NCI-H1694 treated with DMSO at 0.1 percent for 48 hours (cell line): ENCODE data around the gene CADPS.

Experiments
- DNase-seq: peaks from one replicate; lab custom pipeline; 2025; lab: John Stamatoyannopoulos, UW

The CADPS gene

DNA sequence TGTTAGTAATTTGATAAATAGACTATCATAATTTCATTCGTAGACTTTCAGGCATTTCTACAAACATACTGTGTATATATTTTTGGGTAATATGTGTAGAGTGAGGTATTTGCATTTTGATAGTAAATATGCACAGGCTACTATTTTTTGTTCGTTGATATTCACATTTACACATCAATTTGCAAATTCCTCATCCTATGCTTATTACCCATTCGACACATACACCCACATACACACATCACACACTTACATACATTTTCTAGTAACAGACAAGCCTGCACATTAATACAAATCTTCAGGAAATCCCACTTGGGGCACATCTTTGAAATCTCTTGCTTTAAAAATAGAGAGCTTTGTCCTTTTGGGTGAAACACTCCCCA, 373.9 kb downstream of the CADPS start:
- no peak for DNase-seq

DNA sequence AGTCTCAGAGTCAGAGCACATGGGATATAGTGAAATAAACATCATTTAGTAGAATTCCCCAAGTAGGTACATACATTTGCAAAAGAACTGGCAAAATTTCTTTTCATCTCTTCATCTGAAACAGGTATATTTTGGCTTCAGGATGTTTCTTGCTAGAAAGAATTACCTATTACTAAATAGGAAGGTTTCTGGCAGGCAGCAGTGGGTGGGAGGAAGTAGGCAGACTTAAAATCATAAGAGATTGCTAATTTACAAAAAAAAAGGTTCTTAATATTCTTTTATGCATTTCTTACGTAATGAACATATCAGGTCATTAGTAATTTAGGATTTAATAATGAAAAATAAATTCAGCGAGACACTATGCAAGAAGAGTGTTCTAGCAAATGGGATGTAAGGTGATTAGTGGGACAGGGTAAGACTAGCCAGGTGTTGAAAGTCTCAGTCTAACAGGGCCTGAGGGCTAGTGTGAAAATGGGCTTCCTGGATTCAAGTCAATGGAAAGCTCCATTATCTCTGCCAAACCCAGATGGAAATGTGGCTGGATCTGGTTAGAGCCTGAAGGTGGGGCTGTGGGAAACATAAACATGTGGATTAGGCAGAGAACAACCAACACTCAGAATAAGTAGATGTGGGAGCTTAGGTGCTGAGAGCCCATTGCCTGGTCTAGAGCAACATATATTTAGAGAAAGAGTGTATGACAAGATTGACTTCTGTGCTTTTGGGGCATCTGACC, 374.5 kb downstream of the CADPS start:
- no peak for DNase-seq

DNA sequence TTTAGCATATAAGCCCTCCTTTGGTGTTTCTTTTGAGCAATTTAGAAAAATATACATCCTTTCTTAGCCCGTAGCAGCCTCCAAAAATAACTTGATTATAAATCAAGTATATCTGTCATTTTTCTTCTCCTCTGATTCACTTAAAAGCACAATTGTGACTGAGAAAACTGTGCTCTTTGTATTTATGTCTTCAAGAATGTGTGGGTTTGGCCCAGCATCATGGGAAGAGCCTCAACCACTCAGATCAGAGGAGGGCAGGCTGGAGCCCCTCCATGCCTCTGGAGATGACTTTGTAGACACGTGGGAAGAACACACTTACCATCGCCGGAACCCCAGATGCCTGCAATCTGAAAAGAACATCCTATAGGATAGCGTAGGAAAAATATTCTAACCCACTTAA, 378.1 kb downstream of the CADPS start:
- no peak for DNase-seq

DNA sequence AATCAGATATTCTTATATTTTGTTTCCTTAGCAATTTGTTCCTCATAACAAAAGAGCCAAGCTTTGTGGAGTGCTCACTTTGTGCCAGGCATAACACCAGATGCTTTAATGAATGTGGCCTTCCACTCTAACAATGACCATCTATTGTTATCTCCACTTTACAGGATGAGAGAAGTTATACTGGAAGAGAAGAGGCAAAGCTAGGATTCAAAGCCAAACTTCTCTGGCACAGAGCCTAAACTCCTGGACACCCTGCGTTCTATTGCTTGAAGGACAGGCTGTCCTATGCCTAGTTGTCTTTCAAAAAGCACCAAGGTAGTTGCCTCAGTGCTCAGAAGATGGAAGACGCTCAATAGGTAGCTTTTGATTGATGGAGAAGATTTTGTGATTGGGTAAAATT, 378.7 kb downstream of the CADPS start:
- no peak for DNase-seq

DNA sequence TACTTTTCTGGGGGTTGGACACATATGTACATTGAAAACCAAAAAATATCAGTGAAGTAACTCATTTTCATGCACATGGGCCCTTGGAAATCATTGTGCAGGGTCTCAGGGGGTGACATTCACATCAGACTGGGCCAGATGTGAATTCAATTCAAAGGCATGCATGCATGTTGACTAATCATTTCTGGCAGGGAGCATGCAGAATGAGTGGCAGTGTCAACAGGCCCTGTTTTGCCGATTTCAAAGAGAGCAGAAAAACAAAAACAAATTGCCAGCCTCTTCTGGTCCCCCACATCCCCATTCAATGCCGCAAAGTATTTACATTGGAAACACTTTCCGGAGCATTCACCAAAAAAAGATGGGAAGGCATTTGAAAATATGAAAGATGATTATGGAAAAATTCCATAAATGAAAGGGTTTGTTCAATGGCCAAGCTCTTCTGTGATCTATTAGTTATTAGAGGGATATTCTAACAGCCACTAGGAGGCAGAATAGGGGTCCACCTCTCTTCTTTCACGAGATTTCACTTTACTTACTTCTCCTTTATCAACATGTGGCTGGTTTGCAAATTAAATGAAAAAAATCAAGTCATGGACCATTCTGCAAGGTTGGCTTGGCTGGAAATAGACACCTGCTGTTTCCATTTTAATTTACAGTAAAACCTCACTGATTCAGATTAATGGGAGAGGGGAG, 382.0 kb downstream of the CADPS start:
- peak; percentile 24 for DNase-seq

DNA sequence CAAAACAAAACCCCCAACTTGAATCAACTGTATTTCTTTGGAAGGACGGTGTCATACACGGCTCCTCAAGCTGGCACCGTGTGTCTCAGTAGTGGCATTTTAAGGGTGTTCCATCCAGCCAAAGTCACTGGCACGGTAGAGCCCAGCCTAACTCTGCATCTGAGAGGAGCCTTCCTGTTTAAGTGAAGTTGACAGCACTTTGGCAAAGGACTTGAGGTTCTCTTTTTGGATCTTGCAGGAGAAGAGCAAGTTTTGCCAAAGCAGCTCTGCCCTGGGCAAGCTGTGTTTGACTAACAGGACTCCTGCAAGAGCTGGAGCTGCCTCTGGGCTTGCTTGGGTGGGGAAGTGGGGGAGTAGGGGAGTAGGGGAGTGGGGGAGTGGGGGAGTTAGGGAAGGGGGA, 392.3 kb downstream of the CADPS start:
- no peak for DNase-seq

DNA sequence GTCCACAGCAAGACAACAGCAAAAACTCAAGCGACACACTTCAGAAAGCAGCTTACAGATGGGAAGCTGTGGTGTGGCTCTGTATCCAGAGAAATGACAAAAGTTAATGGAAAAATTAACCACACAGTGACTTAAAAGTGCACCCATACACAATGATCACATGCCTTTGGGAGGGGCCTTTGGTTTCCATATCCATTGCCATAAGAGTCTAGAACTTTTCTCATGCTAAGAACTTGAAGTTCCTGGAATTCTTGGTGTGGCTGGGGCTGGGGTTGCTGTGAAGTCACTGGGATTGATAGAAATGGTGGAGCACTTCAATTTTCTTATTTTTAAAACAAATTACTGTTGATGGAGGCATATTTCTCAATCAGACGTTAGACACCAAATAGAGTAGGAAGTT, 393.3 kb downstream of the CADPS start:
- DNase-seq, result no peak

DNA sequence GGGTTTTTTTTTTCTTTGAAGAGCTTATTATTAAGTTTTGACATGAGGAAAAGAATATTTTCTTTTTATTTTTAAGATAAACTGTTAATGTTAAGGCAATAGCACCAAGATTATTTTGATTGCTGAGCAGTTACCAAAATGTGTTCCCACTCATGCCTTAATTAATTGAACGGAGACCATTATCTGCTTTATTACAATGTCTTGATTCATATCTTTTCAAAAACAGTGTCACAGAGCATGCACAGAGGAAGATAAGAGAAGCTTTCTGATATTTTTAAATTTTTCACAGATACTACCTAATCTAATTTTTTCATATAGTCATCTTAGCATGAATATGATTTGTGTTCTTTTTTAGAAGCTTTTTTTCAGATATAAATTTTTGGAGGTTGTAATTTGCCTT, 395.2 kb downstream of the CADPS start:
- DNase-seq, result no peak

DNA sequence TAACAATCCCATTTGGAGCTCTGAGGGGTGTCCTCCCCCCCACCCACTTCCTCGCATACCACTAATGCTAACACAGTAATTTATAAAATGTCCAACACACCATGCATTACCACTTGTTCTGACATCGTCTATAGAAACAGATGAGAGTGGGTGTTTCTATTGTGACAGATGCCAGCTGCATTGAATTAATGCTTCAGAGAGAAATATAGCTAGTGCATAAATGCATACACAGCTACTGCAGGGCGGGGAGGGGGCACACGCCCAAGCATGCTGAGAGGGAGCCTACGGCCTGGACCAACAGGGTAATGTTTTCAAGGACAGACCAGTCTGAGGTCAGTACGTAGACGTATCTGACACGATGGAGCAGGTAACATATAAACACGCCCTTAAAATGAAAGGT, 395.9 kb downstream of the CADPS start:
- DNase-seq, result peak; percentile 42

DNA sequence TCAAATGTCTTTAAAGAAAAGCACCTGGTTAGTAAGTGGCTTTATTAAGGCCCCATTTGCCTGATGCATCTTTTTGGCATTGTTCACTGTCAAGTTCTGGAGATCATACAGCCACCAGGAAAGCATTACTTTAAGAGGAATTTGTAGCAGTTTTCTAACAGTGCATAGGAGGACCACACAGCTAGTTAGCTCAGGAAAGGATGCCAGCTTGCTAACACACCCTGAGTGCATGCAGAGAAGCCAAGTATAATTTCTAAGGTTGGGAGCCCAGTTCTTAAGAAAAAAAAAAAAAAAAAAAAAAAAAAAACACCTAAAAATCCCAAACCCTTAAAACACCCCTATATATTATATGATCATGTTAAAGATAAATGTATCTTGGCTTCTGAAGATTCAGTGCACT, 399.9 kb downstream of the CADPS start:
- no peak for DNase-seq

DNA sequence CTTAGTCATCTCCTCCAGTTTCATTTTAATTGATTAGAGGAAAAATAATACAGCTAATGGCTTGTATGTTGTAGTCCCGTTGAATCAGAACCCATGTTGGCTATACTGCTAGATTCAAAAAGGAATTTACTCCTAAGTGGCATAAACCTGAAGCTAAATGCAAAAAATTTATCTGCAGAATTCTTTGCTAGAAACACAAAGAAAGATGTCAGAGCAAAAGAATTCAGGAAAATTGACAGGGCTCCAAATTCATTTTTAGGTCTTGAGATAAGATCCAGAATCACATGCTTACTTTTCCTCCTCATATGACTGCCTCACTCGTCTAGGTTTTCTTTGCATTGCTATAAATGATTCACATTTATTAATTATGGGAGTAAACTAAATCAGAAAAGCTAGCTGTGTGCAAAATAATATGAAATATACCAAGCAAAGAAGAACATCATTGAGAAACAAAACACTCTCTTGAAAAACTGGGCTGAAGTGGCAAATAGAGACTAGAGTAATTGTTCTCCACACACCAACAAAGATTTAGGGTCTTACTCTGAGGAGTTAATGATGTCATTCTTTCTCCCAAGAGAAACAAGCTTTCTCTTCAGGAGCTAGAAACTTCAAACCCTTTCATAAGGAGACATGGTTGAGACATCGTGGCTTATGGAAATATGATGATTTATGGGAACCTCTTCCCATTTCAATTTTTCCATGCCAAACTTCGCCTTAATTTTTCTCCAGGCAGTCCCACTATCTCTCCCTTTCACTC, 407.1 kb downstream of the CADPS start:
- DNase-seq, result no peak

DNA sequence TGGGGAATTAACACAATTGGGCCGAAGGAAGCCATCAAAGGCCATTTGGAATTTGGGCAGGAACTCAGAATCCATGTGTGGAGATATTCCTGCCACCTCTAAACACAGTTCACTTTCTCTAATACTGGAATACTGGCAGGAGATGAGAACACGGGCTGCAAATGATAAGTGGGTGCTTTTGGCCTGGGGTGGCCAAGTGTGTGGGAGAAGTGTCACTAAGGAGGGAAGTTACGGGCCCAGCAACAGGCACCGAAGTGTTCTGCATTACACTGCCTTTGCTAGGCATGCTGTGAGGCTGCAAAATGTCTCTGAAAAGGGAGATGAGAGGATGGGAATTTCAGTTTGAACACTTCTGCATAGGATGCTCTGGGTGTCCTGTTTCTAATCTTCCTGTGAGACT, 412.4 kb downstream of the CADPS start:
- no peak for DNase-seq

DNA sequence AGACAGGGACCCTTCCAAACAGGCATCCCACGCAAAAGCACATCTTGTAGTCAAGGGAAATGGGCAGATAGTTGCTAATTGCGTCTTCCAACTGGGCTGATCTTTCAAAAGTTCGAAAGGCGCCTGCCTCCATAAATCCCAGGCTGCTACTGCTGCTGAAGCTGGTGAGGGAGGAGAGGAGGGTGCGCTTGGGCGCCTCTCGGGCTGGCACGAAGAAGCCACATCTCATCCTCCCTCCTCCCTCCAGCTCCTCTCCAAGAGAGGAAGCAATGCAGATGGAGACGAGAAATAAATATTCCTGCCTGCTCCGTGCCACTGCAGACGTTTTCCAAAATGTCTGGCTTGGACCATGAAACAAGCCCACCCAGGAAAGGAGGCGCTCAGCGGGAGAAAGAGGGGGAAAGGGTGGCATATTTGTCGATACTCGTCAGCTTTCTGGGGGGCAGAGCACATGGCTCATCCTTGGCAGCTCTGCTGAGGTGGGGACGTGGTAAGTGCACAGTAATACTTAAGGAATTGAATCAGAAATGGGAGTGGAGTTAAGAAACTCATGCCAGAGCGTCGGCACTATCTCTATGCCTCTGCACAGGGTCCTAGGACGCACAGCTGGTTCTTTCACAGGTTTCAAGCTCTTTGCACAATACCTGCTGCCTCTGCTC, 413.0 kb downstream of the CADPS start:
- no peak for DNase-seq

DNA sequence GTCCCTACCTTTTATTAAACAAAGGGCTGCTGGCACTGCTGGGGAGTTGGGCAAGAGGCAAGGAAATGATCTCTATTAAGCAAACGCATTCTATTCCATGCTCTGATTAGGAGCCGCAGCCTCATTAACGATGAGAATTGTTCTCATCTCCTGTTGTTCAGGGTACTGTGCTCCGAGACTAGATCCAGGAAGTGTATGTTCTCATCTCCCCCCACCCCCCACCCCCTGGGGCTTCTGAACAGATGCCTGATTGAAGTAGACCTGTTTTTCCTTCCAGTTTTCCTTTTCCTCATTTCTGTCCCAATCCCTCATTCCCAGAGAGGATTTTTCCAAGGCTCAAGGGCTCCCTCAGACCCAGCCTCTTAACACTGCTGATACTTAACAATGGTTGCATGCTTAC, 420.3 kb downstream of the CADPS start:
- no peak for DNase-seq

DNA sequence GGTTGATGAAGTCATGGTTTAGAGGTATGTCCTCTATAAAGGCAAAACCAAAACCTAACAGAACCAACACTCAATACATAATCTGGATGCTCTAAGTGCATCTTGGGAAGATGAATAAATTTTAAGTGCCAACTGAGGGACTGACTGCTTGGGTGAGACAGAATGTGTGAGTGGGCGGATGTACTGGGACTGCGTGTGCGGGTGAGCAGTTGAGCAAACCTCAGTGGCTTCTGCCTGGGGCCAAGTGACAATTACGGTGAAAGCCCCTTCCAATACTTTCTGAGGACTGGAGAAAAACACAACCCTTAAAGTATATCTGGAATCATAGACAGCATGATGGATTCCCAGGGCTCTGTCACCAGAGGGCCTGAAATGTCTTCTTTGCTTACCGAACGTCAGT, 421.8 kb downstream of the CADPS start:
- no peak for DNase-seq

DNA sequence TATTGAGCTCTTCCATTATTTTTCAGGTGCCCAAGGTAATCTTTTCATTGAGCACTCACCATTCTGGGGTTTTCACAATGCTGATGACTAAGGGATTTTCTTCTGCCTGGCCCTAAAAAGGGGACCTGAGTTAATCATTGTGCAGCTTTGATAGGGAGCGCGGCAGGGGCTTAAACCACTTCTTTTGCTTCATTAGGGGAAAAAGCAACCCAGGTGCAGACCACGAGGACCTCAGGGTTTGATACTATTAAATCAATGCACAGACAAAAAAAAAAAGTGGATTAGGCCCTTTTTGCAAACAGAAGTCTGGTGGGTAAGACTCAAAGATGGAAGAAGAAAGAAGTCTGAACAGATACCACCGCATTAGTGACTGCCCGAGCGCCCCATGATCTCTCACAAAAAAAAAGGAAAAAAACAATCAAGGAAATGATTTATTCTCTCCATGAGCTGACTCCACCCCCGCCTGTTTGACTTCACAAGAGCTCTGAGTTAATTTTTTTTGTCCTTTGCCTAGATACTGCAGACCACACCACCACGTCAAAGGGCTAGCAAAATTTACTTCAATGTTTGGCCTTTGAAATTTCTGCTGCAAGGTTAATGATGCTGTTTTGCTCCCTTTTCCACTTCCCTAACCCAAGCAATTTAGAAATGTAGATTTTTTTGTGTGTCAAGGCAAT, 423.9 kb downstream of the CADPS start:
- DNase-seq, result no peak

DNA sequence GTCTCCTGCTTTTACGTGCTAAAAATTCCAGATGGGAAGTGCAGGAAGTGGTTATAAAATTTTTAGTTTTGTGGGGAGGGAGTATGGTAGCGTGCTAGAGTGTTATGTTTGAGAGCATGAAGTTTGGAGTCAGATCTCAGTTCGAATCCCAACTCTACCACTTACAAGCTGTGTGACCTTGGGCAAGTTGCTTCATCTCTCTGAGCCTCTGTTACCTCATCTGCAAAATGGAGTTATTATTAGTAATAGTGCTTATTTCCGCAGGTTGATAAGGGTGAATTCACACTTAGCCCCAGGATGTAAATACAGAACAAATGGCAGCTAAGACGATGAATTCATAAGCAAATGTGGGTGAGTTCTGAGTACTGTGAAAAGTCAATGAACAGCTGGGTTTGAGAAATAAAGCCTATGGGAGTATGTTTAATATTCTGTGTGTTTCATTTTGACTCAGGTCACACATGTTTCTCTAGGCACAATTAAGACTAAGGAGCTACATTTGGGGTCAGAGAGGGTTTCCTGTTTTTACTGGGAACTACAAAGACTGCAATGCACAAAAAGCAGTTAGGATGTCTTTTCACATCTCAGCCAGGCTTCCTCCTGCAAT, 428.8 kb downstream of the CADPS start:
- no peak for DNase-seq

DNA sequence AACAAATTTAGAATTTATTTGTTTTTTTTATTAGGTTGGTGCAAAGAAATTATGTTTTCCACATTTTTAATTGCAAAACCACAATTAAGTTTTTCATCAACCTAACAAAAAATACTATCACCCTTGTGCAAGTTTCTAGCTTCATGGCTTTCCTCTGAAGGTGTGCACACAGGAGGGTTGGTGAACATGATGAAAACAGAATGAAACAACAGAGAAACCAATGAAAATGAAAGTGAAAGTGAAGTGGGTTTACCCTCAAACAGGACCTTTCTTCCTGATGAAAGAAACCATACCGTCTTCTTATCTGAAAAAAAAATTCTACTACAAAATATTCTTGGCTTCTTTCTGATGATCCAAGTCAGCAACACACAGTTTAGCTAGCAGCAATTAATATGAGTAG, 429.9 kb downstream of the CADPS start:
- no peak for DNase-seq

DNA sequence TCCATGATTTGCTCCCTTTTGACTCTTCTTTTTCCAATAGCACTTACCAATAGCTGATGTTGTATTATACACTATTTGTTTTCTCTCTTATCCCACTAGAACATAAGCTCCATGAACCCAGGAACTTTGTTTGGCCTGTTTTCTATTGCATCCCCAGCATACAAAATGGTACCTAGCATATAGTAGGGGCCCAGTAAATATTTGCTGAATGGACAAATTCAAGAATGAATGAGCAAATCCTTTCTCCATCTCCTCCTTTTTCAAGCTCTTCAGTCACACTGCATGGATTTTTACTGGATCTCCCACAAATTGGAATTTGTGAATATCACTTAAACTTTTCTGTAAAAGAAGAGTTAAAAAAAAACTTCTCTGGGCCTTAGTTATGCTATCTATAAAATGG, 435.2 kb downstream of the CADPS start:
- DNase-seq, result no peak

DNA sequence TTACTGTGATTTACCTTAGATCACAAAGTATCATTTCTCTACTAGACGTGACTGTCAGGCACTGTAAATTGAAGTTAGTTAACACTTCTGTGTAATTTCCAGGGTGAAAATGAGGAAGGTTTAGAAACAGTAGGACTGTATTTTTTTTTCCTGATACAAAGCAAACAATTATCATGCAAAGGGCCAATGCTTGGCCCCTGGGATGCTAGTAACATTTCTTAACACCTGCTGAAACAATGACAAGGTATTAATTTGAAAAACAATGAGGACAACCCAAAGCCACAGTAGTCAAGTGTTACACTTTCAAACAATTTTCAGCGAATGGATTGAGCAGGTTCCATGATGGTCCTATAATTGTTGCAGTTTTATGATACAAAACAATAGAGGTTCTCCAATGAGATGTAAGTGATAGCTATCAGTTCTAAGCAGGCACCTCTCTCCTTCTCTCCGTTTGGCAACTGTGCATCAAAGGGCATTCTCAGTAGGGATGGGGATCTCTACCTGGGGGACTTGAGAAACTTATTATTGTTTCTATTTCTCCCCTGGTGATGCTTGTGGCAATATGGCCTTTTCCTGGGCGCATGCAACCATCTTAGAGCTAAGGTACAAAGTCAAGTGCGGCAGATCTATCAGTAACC, 435.9 kb downstream of the CADPS start:
- DNase-seq, result no peak

DNA sequence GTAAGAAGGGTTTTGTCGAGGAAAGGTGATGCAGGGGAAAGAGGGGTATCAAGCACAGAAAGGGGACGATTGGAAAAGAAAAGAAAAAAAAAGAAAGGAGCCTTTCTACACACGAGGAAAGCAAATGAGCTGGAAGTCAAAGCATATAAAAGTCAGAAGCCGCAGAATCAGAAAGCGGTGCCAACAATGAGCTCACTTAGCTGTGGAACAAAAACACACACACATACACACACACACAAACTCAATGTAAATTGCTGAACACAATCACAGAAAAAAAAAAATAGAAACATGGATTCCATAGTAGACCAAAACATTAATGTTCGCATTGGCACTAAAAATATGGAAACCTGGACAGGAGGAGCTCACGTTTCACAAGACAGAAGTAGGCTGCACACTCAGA, 438.4 kb downstream of the CADPS start:
- no peak for DNase-seq
